Lower lobe of right lung (tissue), 2 donors: ENCODE results near the gene FAM163A. TPM values are rescaled to one million over a fixed set of nuclear protein-coding genes. Genes with fewer than 3 reads are reported as not detected.

ENCODE experiments used
- ATAC-seq, 2 donors: fragments of 200-7000 bp; cut with Tn5 transposase; one replicate each; pipeline ENCODE4 v1.9.1; 2020 to 2022; ENCODE audit warnings: mild to moderate bottlenecking in 2 of 2, moderate library complexity in 2 of 2
- DNase-seq: peaks from one replicate; pipeline ENCODE4 v3.0.0-alpha.2; 2020
- H3K27ac ChIP-seq: fragments of 200-600 bp; one replicate; pipeline ENCODE4 v1.8.0; 2022
- H3K27me3 ChIP-seq: fragments of 200-600 bp; one replicate; pipeline ENCODE4 v1.8.0; 2022; ENCODE audit warnings: low read depth
- H3K36me3 ChIP-seq: fragments of 200-600 bp; one replicate; pipeline ENCODE4 v1.8.0; 2022; ENCODE audit warnings: mild to moderate bottlenecking
- H3K4me1 ChIP-seq: fragments of 200-600 bp; one replicate; pipeline ENCODE4 v1.8.0; 2022
- H3K4me3 ChIP-seq: fragments of 200-600 bp; one replicate; pipeline ENCODE4 v1.8.0; 2022; ENCODE audit warnings: mild to moderate bottlenecking
- H3K9me3 ChIP-seq: fragments of 200-600 bp; one replicate; pipeline ENCODE4 v1.8.0; 2022
- CTCF ChIP-seq: fragments of 200-600 bp; IDR thresholded peaks from one replicate; pipeline ENCODE4 v1.8.0; 2022; ENCODE audit warnings: antibody characterized with exemption, mild to moderate bottlenecking
- intact Hi-C: fragments of 100-400 bp; cut with DNase I; formaldehyde crosslinking; loops from one replicate; pipeline ENCODE4 v1.11.0; 2022
- total RNA-seq: library from RNA; stranded (reverse); fragmentation: NEBNext Ultra II Directional; extraction: Animal tissue kit (Norgen Biotek cat#: 25700); gene quantifications from one replicate; pipeline ENCODE4 v1.2.1, GENCODE V29; 2021
- donor health status: DM: no; HTN: yes; CAD: no; lungs with severe emphysema.

FAM163A gene
- total RNA-seq, 1 donor from 2014 or later: not detected

- intact Hi-C loops: no loop called here
- DNase-seq (no peak), ATAC-seq (no peak)
- TF ChIP-seq CTCF: no peak
- no peak overlapping the region for H3K4me3 ChIP-seq
- H3K4me1 ChIP-seq: no peaks in the 10 kb centered on the region
- no peaks in the 10 kb centered on the region for H3K27me3 ChIP-seq
- H3K36me3 ChIP-seq: no peaks in the 10 kb centered on the region
- H3K9me3 ChIP-seq: no peaks in the 10 kb centered on the region
- no peak overlapping the region for H3K27ac ChIP-seq
Measured at GRCh38 chr1:179774000-179774399, 30.9 kb downstream of the FAM163A start.

GRCh38 chr1:179774566-179774965, 31.5 kb downstream of the FAM163A start:
- ATAC-seq (no peak), DNase-seq (no peak)
- Histone ChIP-seq H3K4me1 (no peaks in the 10 kb centered on the region), H3K9me3 (no peaks in the 10 kb centered on the region), H3K27me3 (no peaks in the 10 kb centered on the region), H3K27ac (no peak overlapping the region), H3K4me3 (no peak overlapping the region), H3K36me3 (no peaks in the 10 kb centered on the region)
- intact Hi-C loops: no loop called here
- TF ChIP-seq CTCF: no peak

- intact Hi-C loops: no loop called here
- Histone ChIP-seq H3K4me1 (no peaks in the 10 kb centered on the region), H3K36me3 (no peaks in the 10 kb centered on the region), H3K27ac (no peak overlapping the region), H3K27me3 (no peaks in the 10 kb centered on the region), H3K9me3 (no peaks in the 10 kb centered on the region), H3K4me3 (no peak overlapping the region)
- no peak for ATAC-seq
- DNase-seq: no peak
- TF ChIP-seq CTCF: no peak
Measured at GRCh38 chr1:179775009-179775408, 31.9 kb downstream of the FAM163A start.

- DNase-seq (no peak), ATAC-seq (no peak)
- H3K4me1 ChIP-seq: no peaks in the 10 kb centered on the region
- intact Hi-C loops: no loop called here
- H3K4me3 ChIP-seq: no peak overlapping the region
- TF ChIP-seq CTCF: no peak
- no peaks in the 10 kb centered on the region for H3K9me3 ChIP-seq
- H3K36me3 ChIP-seq: no peaks in the 10 kb centered on the region
- H3K27me3 ChIP-seq: no peaks in the 10 kb centered on the region
- no peak overlapping the region for H3K27ac ChIP-seq
Measured at GRCh38 chr1:179776831-179777230, 33.7 kb downstream of the FAM163A start.

- DNase-seq (no peak), ATAC-seq (no peak)
- no peak for TF ChIP-seq CTCF
- Histone ChIP-seq H3K4me1 (no peaks in the 10 kb centered on the region), H3K9me3 (no peaks in the 10 kb centered on the region), H3K4me3 (no peak overlapping the region), H3K36me3 (no peaks in the 10 kb centered on the region), H3K27me3 (no peaks in the 10 kb centered on the region), H3K27ac (no peak overlapping the region)
- intact Hi-C loops: no loop called here
Measured at GRCh38 chr1:179777731-179778130, 34.6 kb downstream of the FAM163A start.

- Histone ChIP-seq H3K4me1 (no peaks in the 10 kb centered on the region), H3K36me3 (no peaks in the 10 kb centered on the region), H3K9me3 (no peaks in the 10 kb centered on the region), H3K27ac (no peak overlapping the region), H3K27me3 (no peaks in the 10 kb centered on the region), H3K4me3 (no peak overlapping the region)
- intact Hi-C loops: no loop called here
- no peak for TF ChIP-seq CTCF
- DNase-seq: no peak
- no peak for ATAC-seq
Measured at GRCh38 chr1:179779645-179780272, 36.7 kb downstream of the FAM163A start.
